Keratinocyte (primary cell): Measurements from ENCODE around the gene ASH1L. TPM values are rescaled to one million over a fixed set of nuclear protein-coding genes. Genes with fewer than 3 reads are reported as not detected.
"Not testable (repeated sequence)": the region's sequence is repeated elsewhere in the genome, so short reads cannot be mapped to it uniquely, and the experiment has no call there.

Experiments used
- DNase-seq: peaks from one replicate; pipeline ENCODE4 v3.0.0-alpha.2; 2011; ENCODE audit warnings: low read depth, missing footprints, low spot score
- FAIRE-seq: peaks from 2 replicates; lab custom pipeline; 2011; peaks lifted over from hg19 to GRCh38; lab: Jason Lieb, UNC
- H2AFZ ChIP-seq: 2 replicates; pipeline ENCODE4 v1.6.0; 2012; ENCODE audit warnings: low read length, control low read depth, inconsistent platforms; ENCODE audit not compliant: control insufficient read depth
- H3K27ac ChIP-seq: 2 replicates; pipeline ENCODE4 v1.5.1; 2011; ENCODE audit warnings: low read length; ENCODE audit not compliant: control insufficient read depth, insufficient read depth
- H3K27me3 ChIP-seq: 3 replicates; pipeline ENCODE4 v1.6.0; 2011; ENCODE audit warnings: low read length; ENCODE audit not compliant: control insufficient read depth, insufficient read depth; ENCODE audit errors: extremely low read depth
- H3K36me3 ChIP-seq, 2 experiments: 2 replicates in 1 of 2; 3 replicates in 1 of 2; pipeline ENCODE4 v1.5.1; 2011; ENCODE audit warnings: low read length in 2 of 2, mild to moderate bottlenecking in 1 of 2; ENCODE audit not compliant: control insufficient read depth in 2 of 2, insufficient read depth in 2 of 2; ENCODE audit errors: extremely low read depth in 1 of 2
- H3K4me1 ChIP-seq: 3 replicates; pipeline ENCODE4 v1.5.1; 2011; ENCODE audit warnings: low read length; ENCODE audit not compliant: control insufficient read depth, insufficient read depth; ENCODE audit errors: extremely low read depth
- H3K4me2 ChIP-seq: 3 replicates; pipeline ENCODE4 v1.6.0; 2011; ENCODE audit warnings: low read depth, low read length; ENCODE audit not compliant: control insufficient read depth, insufficient read depth; ENCODE audit errors: extremely low read depth
- H3K4me3 ChIP-seq, 3 experiments: fragments of 200-600 bp in 1 of 3; sonication (generic) in 1 of 3; 2 replicates in 2 of 3; 3 replicates in 1 of 3; pipeline ENCODE4 v1.5.1; 2011 to 2016; ENCODE audit warnings: low read length in 3 of 3, mild to moderate bottlenecking in 3 of 3, control low read depth in 2 of 3, inconsistent platforms in 1 of 3, low read depth in 1 of 3, mixed read lengths in 1 of 3, mixed run types in 1 of 3, moderate library complexity in 1 of 3; ENCODE audit not compliant: control insufficient read depth in 2 of 3, insufficient read depth in 2 of 3; ENCODE audit errors: extremely low read depth in 1 of 3
- H3K79me2 ChIP-seq: 2 replicates; pipeline ENCODE4 v1.6.0; 2012; ENCODE audit warnings: low read length; ENCODE audit not compliant: control insufficient read depth, insufficient read depth
- H3K9ac ChIP-seq: 3 replicates; pipeline ENCODE4 v1.6.0; 2011; ENCODE audit warnings: low read length; ENCODE audit not compliant: control insufficient read depth, insufficient read depth; ENCODE audit errors: extremely low read depth
- H3K9me1 ChIP-seq: 3 replicates; pipeline ENCODE4 v1.6.0; 2011; ENCODE audit warnings: low read length; ENCODE audit not compliant: control insufficient read depth, insufficient read depth; ENCODE audit errors: extremely low read depth
- H3K9me3 ChIP-seq: 2 replicates; pipeline ENCODE4 v1.5.1; 2012; ENCODE audit warnings: low read depth, low read length; ENCODE audit not compliant: control insufficient read depth
- H4K20me1 ChIP-seq: 3 replicates; pipeline ENCODE4 v1.6.0; 2011; ENCODE audit warnings: low read length; ENCODE audit not compliant: control insufficient read depth, insufficient read depth; ENCODE audit errors: extremely low read depth
- CTCF ChIP-seq, 3 experiments: IDR thresholded peaks in 1 of 3; conservative IDR thresholded peaks in 1 of 3; optimal IDR thresholded peaks in 1 of 3; 2 replicates in 2 of 3; 3 replicates in 1 of 3; pipeline versions ENCODE3 to v1.5.1; 2011; ENCODE audit warnings: low read length in 3 of 3, mild to moderate bottlenecking in 3 of 3, moderate library complexity in 2 of 3, control low read depth in 1 of 3, inconsistent platforms in 1 of 3; ENCODE audit not compliant: insufficient read depth in 2 of 3; ENCODE audit errors: extremely low read depth in 1 of 3
- EZH2 ChIP-seq: IDR thresholded peaks from one replicate; pipeline ENCODE4 v1.6.1; 2012; ENCODE audit warnings: inconsistent platforms, mild to moderate bottlenecking, low read length, moderate library complexity
- dilution Hi-C: fragments of 300-500 bp; cut with MboI; formaldehyde crosslinking; loops from one replicate; pipeline ENCODE4 v1.7.0; 2020; ENCODE audit warnings: low sequenced_read_pairs; ENCODE audit not compliant: extremely low pct_ligation_motif_present
- polyA plus RNA-seq, 5 experiments: library from polyadenylated mRNA; depleted of rRNA in 3 of 5; stranded (reverse) in 3 of 5; stranded (forward) in 1 of 5; unstranded in 1 of 5; fragments of >200 nt; gene quantifications; 1 replicate in 1 of 5; 2 replicates in 3 of 5; 3 replicates in 1 of 5; pipeline versions ENCODE4 v1.2.1 to v1.2.3, GENCODE V29; 2011 to 2012; ENCODE audit warnings: missing spikeins in 2 of 5, low read depth in 1 of 5, low replicate concordance in 1 of 5

ASH1L gene
- polyA plus RNA-seq, 1 donor (not counting 4 experiments of a cell fraction or from before 2014, with no cell fraction given) = 13.8 TPM

GRCh38 chr1:155598842-155599331 lies 36.3 kb upstream of the ASH1L start:
- peak in 1 of 3 experiments; percentile 15 for TF ChIP-seq CTCF (optimal IDR thresholded peaks at IDR 0.05 in 1 of 3, IDR thresholded peaks at IDR 0.05 in 1 of 3, conservative IDR thresholded peaks at IDR 0.05 in 1 of 3; ENCODE audit: extremely low read depth in 1 of 3, insufficient read depth in 2 of 3, low read length in 3 of 3)
- no peak for TF ChIP-seq EZH2
- Histone ChIP-seq H4K20me1 (no peaks in the 10 kb centered on the region), H3K9me1 (no peaks in the 10 kb centered on the region), H3K27ac (peak overlapping the region; percentile 43), H3K4me1 (peaks cover 15% of the 10 kb centered on the region), H3K79me2 (no peaks in the 10 kb centered on the region), H3K9ac (peak overlapping the region; percentile 3), H3K27me3 (no peaks in the 10 kb centered on the region), H3K4me2 (peak overlapping the region; percentile 79), H3K9me3 (no peaks in the 10 kb centered on the region), H3K4me3 (peak overlapping the region in 2 of 3 experiments; percentile 14 to 45), H2AFZ (peak overlapping the region; percentile 51), H3K36me3 (no peaks in the 10 kb centered on the region)
- FAIRE-seq (no peak), DNase-seq (no peak)
- dilution Hi-C loops = no loop called here

- DNase-seq = no peak
- Histone ChIP-seq H3K36me3 (no peaks in the 10 kb centered on the region), H3K27me3 (no peaks in the 10 kb centered on the region), H3K4me1 (peaks cover 15% of the 10 kb centered on the region), H3K9me3 (no peaks in the 10 kb centered on the region), H3K27ac (no peak overlapping the region), H3K9ac (no peak overlapping the region), H3K4me3 (no peak overlapping the region), H3K9me1 (no peaks in the 10 kb centered on the region), H2AFZ (no peak overlapping the region), H4K20me1 (no peaks in the 10 kb centered on the region), H3K4me2 (no peak overlapping the region), H3K79me2 (no peaks in the 10 kb centered on the region)
- FAIRE-seq = no peak
- no peak for TF ChIP-seq CTCF (optimal IDR thresholded peaks at IDR 0.05 in 1 of 3, IDR thresholded peaks at IDR 0.05 in 1 of 3, conservative IDR thresholded peaks at IDR 0.05 in 1 of 3; ENCODE audit: extremely low read depth in 1 of 3, insufficient read depth in 2 of 3, low read length in 3 of 3)
- TF ChIP-seq EZH2 = no peak
- dilution Hi-C loops = no loop called here
Measured at GRCh38 chr1:155596864-155597263, 34.3 kb upstream of the ASH1L start.

GRCh38 chr1:155595877-155596474 lies 33.4 kb upstream of the ASH1L start:
- DNase-seq, H3K9me1 ChIP-seq, H3K79me2 ChIP-seq, H3K9me3 ChIP-seq, H3K27me3 ChIP-seq, H2AFZ ChIP-seq, H3K4me2 ChIP-seq, FAIRE-seq, H3K9ac ChIP-seq, H3K27ac ChIP-seq, H3K4me3 ChIP-seq, dilution Hi-C loops, H3K36me3 ChIP-seq, H4K20me1 ChIP-seq: not testable (repeated sequence)
- H3K4me1 ChIP-seq = peaks cover 15% of the 10 kb centered on the region
